ENCODE data around the gene PPA1. TPM values are rescaled to one million over a fixed set of nuclear protein-coding genes. Genes with fewer than 3 reads are reported as not detected.
"Not testable (repeated sequence)": the region's sequence is repeated elsewhere in the genome, so short reads cannot be mapped to it uniquely, and the experiment has no call there.

Gene PPA1
- total RNA-seq, 1 donor from 2014 or later: 82.4 TPM

- Mint-ChIP-seq H3K36me3 (ENCODE audit: unreplicated experiment) (no peaks in the 10 kb centered on the region), H3K27ac (ENCODE audit: unreplicated experiment) (no peak overlapping the region), H3K4me1 (ENCODE audit: low read depth, unreplicated experiment) (peaks cover 5% of the 10 kb centered on the region), H3K9me3 (ENCODE audit: unreplicated experiment) (no peaks in the 10 kb centered on the region), H3K4me3 (ENCODE audit: unreplicated experiment) (no peak overlapping the region), H3K27me3 (ENCODE audit: unreplicated experiment) (no peaks in the 10 kb centered on the region)
- no peak for TF ChIP-seq CTCF (IDR thresholded peaks at IDR 0.05; ENCODE audit: partially characterized antibody, unreplicated experiment)
- no peak for DNase-seq
These were observed 9.5 kb downstream of the PPA1 start for GRCh38 chr10:70223728-70224127.

GRCh38 chr10:70222811-70223447, 10.3 kb downstream of the PPA1 start:
- H3K36me3 Mint-ChIP-seq (ENCODE audit: unreplicated experiment); H3K4me3 Mint-ChIP-seq (ENCODE audit: unreplicated experiment); H3K4me1 Mint-ChIP-seq (ENCODE audit: low read depth, unreplicated experiment); H3K9me3 Mint-ChIP-seq (ENCODE audit: unreplicated experiment); H3K27ac Mint-ChIP-seq (ENCODE audit: unreplicated experiment); H3K27me3 Mint-ChIP-seq (ENCODE audit: unreplicated experiment); DNase-seq: not testable (repeated sequence)

GRCh38 chr10:70222340-70222794, 10.9 kb downstream of the PPA1 start:
- TF ChIP-seq CTCF (IDR thresholded peaks at IDR 0.05; ENCODE audit: partially characterized antibody, unreplicated experiment): no peak
- DNase-seq: no peak
- no peak overlapping the region for H3K4me3 Mint-ChIP-seq (ENCODE audit: unreplicated experiment)
- no peaks in the 10 kb centered on the region for H3K9me3 Mint-ChIP-seq (ENCODE audit: unreplicated experiment)
- H3K4me1 Mint-ChIP-seq (ENCODE audit: low read depth, unreplicated experiment): peaks cover 3% of the 10 kb centered on the region
- H3K27me3 Mint-ChIP-seq (ENCODE audit: unreplicated experiment): no peaks in the 10 kb centered on the region
- no peak overlapping the region for H3K27ac Mint-ChIP-seq (ENCODE audit: unreplicated experiment)
- H3K36me3 Mint-ChIP-seq (ENCODE audit: unreplicated experiment): no peaks in the 10 kb centered on the region

- Mint-ChIP-seq H3K9me3 (ENCODE audit: unreplicated experiment) (no peaks in the 10 kb centered on the region), H3K27me3 (ENCODE audit: unreplicated experiment) (no peaks in the 10 kb centered on the region), H3K4me3 (ENCODE audit: unreplicated experiment) (no peak overlapping the region), H3K27ac (ENCODE audit: unreplicated experiment) (no peak overlapping the region), H3K36me3 (ENCODE audit: unreplicated experiment) (no peaks in the 10 kb centered on the region), H3K4me1 (ENCODE audit: low read depth, unreplicated experiment) (peaks cover 3% of the 10 kb centered on the region)
- DNase-seq: no peak
- no peak for TF ChIP-seq CTCF (IDR thresholded peaks at IDR 0.05; ENCODE audit: partially characterized antibody, unreplicated experiment)
These were observed 12.2 kb downstream of the PPA1 start for GRCh38 chr10:70221030-70221429.

- Mint-ChIP-seq H3K27me3 (ENCODE audit: unreplicated experiment) (no peaks in the 10 kb centered on the region), H3K36me3 (ENCODE audit: unreplicated experiment) (no peaks in the 10 kb centered on the region), H3K9me3 (ENCODE audit: unreplicated experiment) (no peaks in the 10 kb centered on the region), H3K4me3 (ENCODE audit: unreplicated experiment) (no peak overlapping the region), H3K27ac (ENCODE audit: unreplicated experiment) (no peak overlapping the region), H3K4me1 (ENCODE audit: low read depth, unreplicated experiment) (no peaks in the 10 kb centered on the region)
- DNase-seq: no peak
- TF ChIP-seq CTCF (IDR thresholded peaks at IDR 0.05; ENCODE audit: partially characterized antibody, unreplicated experiment): no peak
These were observed 20.4 kb downstream of the PPA1 start for GRCh38 chr10:70212879-70213278.

Data from glutamatergic neuron (in vitro differentiated cells).